Endodermal cell (in vitro differentiated cells): Measurements from ENCODE around the gene SCFD1. TPM values are rescaled to one million over a fixed set of nuclear protein-coding genes. Genes with fewer than 3 reads are reported as not detected.

ENCODE experiments used
- DNase-seq: peaks from one replicate; pipeline ENCODE4 v3.0.0-alpha.2; 2017
- H3K27ac ChIP-seq: 2 replicates; pipeline ENCODE4 v1.5.1; 2013; ENCODE audit warnings: mild to moderate bottlenecking, low read depth, low read length, moderate library complexity
- H3K27me3 ChIP-seq: 2 replicates; pipeline ENCODE4 v1.6.1; 2013; ENCODE audit warnings: mild to moderate bottlenecking, low read length, moderate library complexity; ENCODE audit not compliant: insufficient read depth, control insufficient read depth, poor library complexity, severe bottlenecking
- H3K36me3 ChIP-seq: 2 replicates; pipeline ENCODE4 v1.7.0; 2013; ENCODE audit warnings: mild to moderate bottlenecking, low read length, moderate library complexity; ENCODE audit not compliant: control insufficient read depth, insufficient read depth
- H3K4me1 ChIP-seq: one replicate; pipeline ENCODE4 v1.7.0; 2013; ENCODE audit warnings: low read length; ENCODE audit not compliant: control insufficient read depth, insufficient read depth
- H3K4me3 ChIP-seq: 2 replicates; pipeline ENCODE4 v1.5.1; 2013; ENCODE audit warnings: mild to moderate bottlenecking, low read length, moderate library complexity
- H3K9ac ChIP-seq: 2 replicates; pipeline ENCODE4 v1.6.1; 2013; ENCODE audit warnings: mild to moderate bottlenecking, low read length, moderate library complexity; ENCODE audit not compliant: poor library complexity, severe bottlenecking; ENCODE audit errors: extremely low read depth
- H3K9me3 ChIP-seq: 2 replicates; pipeline ENCODE4 v1.6.1; 2013; ENCODE audit warnings: mild to moderate bottlenecking, low read length, moderate library complexity; ENCODE audit not compliant: control insufficient read depth
- H3K27ac Mint-ChIP-seq: 2 replicates; pipeline ENCODE4 v1.8.0; 2020; ENCODE audit warnings: mixed read lengths
- H3K27me3 Mint-ChIP-seq: 2 replicates; pipeline ENCODE4 v1.8.0; 2021; ENCODE audit warnings: mild to moderate bottlenecking, mixed read lengths; ENCODE audit not compliant: insufficient read depth
- H3K36me3 Mint-ChIP-seq: 2 replicates; pipeline ENCODE4 v1.8.0; 2020; ENCODE audit warnings: low read depth, mixed read lengths
- H3K4me1 Mint-ChIP-seq: 2 replicates; pipeline ENCODE4 v1.8.0; 2020; ENCODE audit warnings: mixed read lengths
- H3K4me3 Mint-ChIP-seq: 2 replicates; pipeline ENCODE4 v1.8.0; 2020; ENCODE audit warnings: mild to moderate bottlenecking, moderate library complexity, mixed read lengths
- H3K9me3 Mint-ChIP-seq: 2 replicates; pipeline ENCODE4 v1.8.0; 2020; ENCODE audit warnings: mild to moderate bottlenecking, mixed read lengths
- WGBS, 2 experiments: methylation state at CpG; one replicate each; pipeline versions ENCODE4 v1.1.5 to v1.1.7; 2013; ENCODE audit warnings: missing lambda C conversion rate in 2 of 2, mixed read lengths in 1 of 2; ENCODE audit not compliant: insufficient coverage in 1 of 2, insufficient read length in 1 of 2; 5-methylcytosine and 5-hydroxymethylcytosine counted together
- total RNA-seq, 2 donors: library from RNA; stranded (reverse); fragmentation: NEBNext Ultra II Directional in 1 of 2; extraction: Animal tissue kit (Norgen Biotek cat#: 25700) in 1 of 2; gene quantifications; 2 replicates in 1 of 2; 3 replicates in 1 of 2; pipeline ENCODE4 v1.2.1, GENCODE V29; 2021
- TF ChIP-seq, protein P1 (sequence below): fragments of 200-600 bp; sonication (generic); conservative IDR thresholded peaks from 2 replicates; pipeline ENCODE4 v1.5.0; 2021; ENCODE audit warnings: antibody characterized with exemption, mild to moderate bottlenecking

SCFD1 gene
- total RNA-seq, 2 donors from 2014 or later = 82.4 to 98.4 TPM

DNA sequence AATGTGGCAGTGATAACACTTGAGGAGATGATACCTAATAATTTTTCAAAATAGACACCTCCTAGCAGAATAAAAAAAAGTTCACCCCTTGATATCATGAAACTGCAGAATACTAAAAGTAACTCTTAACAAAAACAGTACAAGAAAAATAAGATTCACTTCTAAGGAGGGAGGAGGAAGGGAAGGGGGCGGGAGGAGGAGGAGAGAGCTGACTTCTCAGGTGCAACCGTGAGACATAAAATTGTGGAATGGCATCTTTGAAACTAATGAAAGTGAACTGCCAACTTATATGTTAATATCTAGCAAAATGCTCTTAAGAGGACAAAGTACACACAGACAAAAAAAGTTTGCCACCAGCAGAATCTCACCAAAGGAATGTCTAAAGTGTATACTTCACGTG is 115.8 kb downstream of the SCFD1 start:
- Mint-ChIP-seq H3K36me3 (peaks cover 31% of the 10 kb centered on the region), H3K9me3 (peaks cover 5% of the 10 kb centered on the region), H3K27ac (no peak overlapping the region), H3K4me1 (peaks cover 10% of the 10 kb centered on the region), H3K4me3 (no peak overlapping the region), H3K27me3 (no peaks in the 10 kb centered on the region)
- no peak for DNase-seq
- H3K36me3 ChIP-seq = peaks cover 39% of the 10 kb centered on the region
- no peaks in the 10 kb centered on the region for H3K27me3 ChIP-seq
- no peak overlapping the region for H3K27ac ChIP-seq
- 94% methylated on average over 2 of the region's 3 CpGs; no CpG with 5 or more reads in 1 of the 2 experiments for WGBS, 2 experiments
- H3K9ac ChIP-seq = no peak overlapping the region
- no peaks in the 10 kb centered on the region for H3K4me1 ChIP-seq
- H3K9me3 ChIP-seq = peaks cover 4% of the 10 kb centered on the region
- H3K4me3 ChIP-seq = no peak overlapping the region
- TF ChIP-seq, protein P1, sequence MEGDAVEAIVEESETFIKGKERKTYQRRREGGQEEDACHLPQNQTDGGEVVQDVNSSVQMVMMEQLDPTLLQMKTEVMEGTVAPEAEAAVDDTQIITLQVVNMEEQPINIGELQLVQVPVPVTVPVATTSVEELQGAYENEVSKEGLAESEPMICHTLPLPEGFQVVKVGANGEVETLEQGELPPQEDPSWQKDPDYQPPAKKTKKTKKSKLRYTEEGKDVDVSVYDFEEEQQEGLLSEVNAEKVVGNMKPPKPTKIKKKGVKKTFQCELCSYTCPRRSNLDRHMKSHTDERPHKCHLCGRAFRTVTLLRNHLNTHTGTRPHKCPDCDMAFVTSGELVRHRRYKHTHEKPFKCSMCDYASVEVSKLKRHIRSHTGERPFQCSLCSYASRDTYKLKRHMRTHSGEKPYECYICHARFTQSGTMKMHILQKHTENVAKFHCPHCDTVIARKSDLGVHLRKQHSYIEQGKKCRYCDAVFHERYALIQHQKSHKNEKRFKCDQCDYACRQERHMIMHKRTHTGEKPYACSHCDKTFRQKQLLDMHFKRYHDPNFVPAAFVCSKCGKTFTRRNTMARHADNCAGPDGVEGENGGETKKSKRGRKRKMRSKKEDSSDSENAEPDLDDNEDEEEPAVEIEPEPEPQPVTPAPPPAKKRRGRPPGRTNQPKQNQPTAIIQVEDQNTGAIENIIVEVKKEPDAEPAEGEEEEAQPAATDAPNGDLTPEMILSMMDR = no peak

DNA sequence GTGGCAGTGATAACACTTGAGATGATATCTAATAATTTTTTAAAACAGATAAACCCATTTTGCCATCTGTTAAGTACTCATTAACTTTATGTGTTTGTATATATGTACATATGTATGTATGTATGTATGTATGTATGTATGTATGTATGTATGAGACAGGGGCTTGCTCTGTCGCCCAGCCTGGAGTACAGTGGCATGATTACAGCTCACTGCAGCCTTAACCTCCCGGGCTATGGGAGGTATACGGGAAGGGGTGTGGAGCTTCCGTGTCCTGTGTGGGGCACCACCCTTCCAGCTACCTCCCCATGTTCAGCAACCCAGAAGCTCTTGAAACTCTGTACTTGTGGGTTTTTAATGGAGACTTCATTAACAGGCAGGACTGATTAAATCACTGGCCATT is 116.9 kb downstream of the SCFD1 start:
- Histone ChIP-seq H3K36me3 (peaks cover 29% of the 10 kb centered on the region), H3K27me3 (no peaks in the 10 kb centered on the region), H3K9me3 (peaks cover 4% of the 10 kb centered on the region), H3K4me1 (no peaks in the 10 kb centered on the region), H3K4me3 (no peak overlapping the region), H3K9ac (no peak overlapping the region), H3K27ac (no peak overlapping the region)
- H3K27me3 Mint-ChIP-seq = no peaks in the 10 kb centered on the region
- peaks cover 5% of the 10 kb centered on the region for H3K9me3 Mint-ChIP-seq
- peaks cover 10% of the 10 kb centered on the region for H3K4me1 Mint-ChIP-seq
- no peak overlapping the region for H3K4me3 Mint-ChIP-seq
- WGBS, 2 experiments = 98 to 100% methylated on average over 3 to 4 of the region's 4 CpGs
- H3K27ac Mint-ChIP-seq = no peak overlapping the region
- no peak for DNase-seq
- TF ChIP-seq, protein P1 = no peak
- peaks cover 27% of the 10 kb centered on the region for H3K36me3 Mint-ChIP-seq

DNA sequence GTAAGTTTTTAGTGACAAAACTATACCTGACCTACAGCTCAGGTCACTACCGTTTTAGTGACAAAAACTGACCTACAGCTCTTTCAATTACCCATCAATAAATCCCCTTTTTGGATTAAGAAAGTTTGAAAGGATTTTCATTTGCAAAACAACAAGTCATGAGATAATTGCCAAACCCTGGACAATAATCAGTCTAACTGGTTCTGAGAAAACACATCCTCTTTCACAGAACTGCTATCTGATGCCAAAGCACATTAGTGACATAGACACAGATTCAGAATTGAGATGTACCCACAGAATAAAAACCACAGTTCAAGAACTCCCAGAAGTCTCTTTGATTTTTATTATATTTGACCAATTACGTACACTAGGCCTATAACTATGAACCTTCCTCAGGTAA is 126.2 kb downstream of the SCFD1 start:
- H3K4me3 Mint-ChIP-seq = no peak overlapping the region
- Histone ChIP-seq H3K27me3 (no peaks in the 10 kb centered on the region), H3K4me3 (no peak overlapping the region), H3K36me3 (no peaks in the 10 kb centered on the region), H3K9me3 (no peaks in the 10 kb centered on the region), H3K27ac (no peak overlapping the region), H3K9ac (no peak overlapping the region), H3K4me1 (no peaks in the 10 kb centered on the region)
- H3K27me3 Mint-ChIP-seq = no peaks in the 10 kb centered on the region
- no peaks in the 10 kb centered on the region for H3K4me1 Mint-ChIP-seq
- H3K36me3 Mint-ChIP-seq = no peaks in the 10 kb centered on the region
- H3K27ac Mint-ChIP-seq = no peak overlapping the region
- H3K9me3 Mint-ChIP-seq = no peaks in the 10 kb centered on the region
- no peak for DNase-seq
- TF ChIP-seq, protein P1 = no peak
- 82% methylated on average over 2 of the region's 2 CpGs; no CpG with 5 or more reads in 1 of the 2 experiments for WGBS, 2 experiments
